K562 (cell line): ENCODE measurements around the gene DAB2. TPM values are rescaled to one million over a fixed set of nuclear protein-coding genes. Genes with fewer than 3 reads are reported as not detected.

Experiments used
- ATAC-seq: fragments of 200-7000 bp; cut with Tn5 transposase; 3 replicates; pipeline ENCODE4 v1.9.1; 2020; ENCODE audit warnings: moderate library complexity
- BruUV-seq: library from RNA; stranded (reverse); fragments of 400-500 nt; replicated peaks from 2 replicates; lab custom pipeline; 2021; lab: Mats Ljungman, UMichigan
- CTCF ChIA-PET: fragments of 300-600 bp; formaldehyde crosslinking; extraction: SDS; loops from one replicate; lab custom pipeline; 2021; ENCODE audit warnings: low intra/inter-chr PET ratio; lab: Yijun Ruan, JAX
- POLR2A ChIA-PET: fragments of 300-600, 350-650 bp; sonication (Branson Sonifier 250); formaldehyde crosslinking; extraction: SDS; loops from one replicate; lab custom pipeline; 2021; ENCODE audit warnings: antibody characterized with exemption, inconsistent platforms; lab: Yijun Ruan, JAX
- DNase-seq, 4 experiments: peaks; one replicate each; pipeline versions ENCODE4 v3.0.0 to v3.0.0-alpha.2; 2011 to 2018; ENCODE audit warnings: low spot score in 3 of 4, mixed read lengths in 3 of 4; ENCODE audit errors: extremely low read depth in 1 of 4
- FAIRE-seq: peaks from 2 replicates; lab custom pipeline; 2011; peaks lifted over from hg19 to GRCh38; lab: Jason Lieb, UNC
- H2AFZ ChIP-seq: 2 replicates; pipeline ENCODE4 v1.6.0; 2011; ENCODE audit warnings: low read depth, low read length, control low read depth, inconsistent platforms
- H3K27ac ChIP-seq: fragments of 200-600 bp; 3 replicates; pipeline ENCODE4 v1.8.0; 2011; ENCODE audit warnings: low read depth, mild to moderate bottlenecking, control low read depth, inconsistent platforms, low read length, moderate library complexity, mixed read lengths; ENCODE audit errors: extremely low read depth
- H3K27me3 ChIP-seq, 2 experiments: fragments of 300-600 bp in 1 of 2; 2 replicates in 1 of 2; 3 replicates in 1 of 2; pipeline versions ENCODE4 v1.6.0 to v1.8.0; 2011; ENCODE audit warnings: inconsistent platforms in 2 of 2, low read length in 2 of 2, mild to moderate bottlenecking in 1 of 2, mixed read lengths in 1 of 2, moderate library complexity in 1 of 2; ENCODE audit not compliant: control insufficient read depth in 2 of 2, insufficient read depth in 2 of 2
- H3K36me3 ChIP-seq: fragments of 300-600 bp; 3 replicates; pipeline ENCODE4 v1.8.0; 2011; ENCODE audit warnings: mild to moderate bottlenecking, low read length, inconsistent platforms; ENCODE audit not compliant: control insufficient read depth, insufficient read depth
- H3K4me1 ChIP-seq, 2 experiments: fragments of 200-600 bp in 1 of 2; replicated peaks in 1 of 2; 2 replicates in 1 of 2; 3 replicates in 1 of 2; pipeline versions ENCODE4 v1.5.1 to v1.8.0; 2011; ENCODE audit warnings: inconsistent platforms in 2 of 2, low read length in 2 of 2, mild to moderate bottlenecking in 1 of 2, mixed read lengths in 1 of 2, moderate library complexity in 1 of 2; ENCODE audit not compliant: control insufficient read depth in 2 of 2, insufficient read depth in 2 of 2
- H3K4me2 ChIP-seq: 2 replicates; pipeline ENCODE4 v1.6.1; 2011; ENCODE audit warnings: low read length, control low read depth, inconsistent platforms, mixed read lengths; ENCODE audit not compliant: insufficient read depth
- H3K4me3 ChIP-seq: fragments of 200-600 bp; sonication (generic), shearing (Covaris generic); 2 replicates; pipeline ENCODE4 v1.5.1; 2016; ENCODE audit warnings: control low read depth, inconsistent platforms
- H3K79me2 ChIP-seq: fragments of 200-600 bp; 3 replicates; pipeline ENCODE4 v1.8.0; 2011; ENCODE audit warnings: low read length, inconsistent platforms; ENCODE audit not compliant: control insufficient read depth, insufficient read depth
- H3K9ac ChIP-seq, 2 experiments: 2 replicates each; pipeline versions ENCODE4 v1.6.0 to v1.6.1; 2011; ENCODE audit warnings: low read depth in 2 of 2, low read length in 2 of 2, control low read depth in 1 of 2, inconsistent platforms in 1 of 2, mild to moderate bottlenecking in 1 of 2, mixed read lengths in 1 of 2; ENCODE audit not compliant: insufficient read depth in 1 of 2
- H3K9me1 ChIP-seq: one replicate; pipeline ENCODE4 v1.6.0; 2011; ENCODE audit warnings: inconsistent platforms, mild to moderate bottlenecking, low read length, moderate library complexity; ENCODE audit not compliant: control insufficient read depth, insufficient read depth
- H3K9me3 ChIP-seq: replicated peaks from 2 replicates; pipeline ENCODE4 v1.5.1; 2011; ENCODE audit warnings: low read depth, low read length, inconsistent platforms; ENCODE audit not compliant: control insufficient read depth, insufficient read depth
- H4K20me1 ChIP-seq: replicated peaks from 2 replicates; pipeline ENCODE4 v1.6.1; 2011; ENCODE audit warnings: low read length, inconsistent platforms, mixed read lengths; ENCODE audit not compliant: control insufficient read depth, insufficient read depth
- CREB5 ChIP-seq: fragments of 250-450 bp; sonication (Bioruptor Pico); IDR thresholded peaks from 2 replicates; pipeline ENCODE4 v1.5.0; 2020; ENCODE audit warnings: mild to moderate bottlenecking
- TEAD2 ChIP-seq: fragments of 450-650 bp; IDR thresholded peaks from 2 replicates; pipeline ENCODE4 v1.6.1; 2016; ENCODE audit warnings: missing genetic modification characterization, control low read depth, missing compliant biosample characterization
- THRA ChIP-seq: fragments of 450-650 bp; IDR thresholded peaks from 2 replicates; pipeline ENCODE4 v1.6.1; 2017; ENCODE audit warnings: mild to moderate bottlenecking, moderate library complexity
- WGBS: fragments of 100-300 bp; shearing (Covaris generic); methylation state at CpG from one replicate; pipeline ENCODE4 v1.1.6; 2016; ENCODE audit warnings: low coverage, mixed read lengths; ENCODE audit not compliant: insufficient coverage; ENCODE audit errors: missing lambda C conversion rate; 5-methylcytosine and 5-hydroxymethylcytosine counted together
- in situ Hi-C: fragments of 300-500 bp; cut with MboI; formaldehyde crosslinking; loops from 4 replicates; pipeline ENCODE4 v1.15.0; 2018; ENCODE audit warnings: inconsistent platforms, mixed read lengths
- intact Hi-C: fragments of 100-400 bp; cut with micrococcal nuclease; formaldehyde crosslinking; loops from 2 replicates; pipeline ENCODE4 v1.14.2; 2022
- polyA plus RNA-seq, 8 experiments: library from polyadenylated mRNA; depleted of rRNA in 4 of 8; stranded (reverse) in 5 of 8; unstranded in 3 of 8; fragments of >200 nt; fragmentation: Nextera tagmentation in 2 of 8; fragmentation: Illumina TruSeq in 1 of 8; extraction: Ambion mirVana in 2 of 8; extraction: Trizol in 1 of 8; gene quantifications; 2 replicates each; pipeline versions ENCODE4 v1.2.1 to v1.2.3, GENCODE V29; 2011 to 2014; ENCODE audit warnings: inconsistent platforms in 1 of 8, missing spikeins in 1 of 8
- total RNA-seq, 7 experiments: library from RNA; depleted of rRNA in 6 of 7; stranded (reverse); fragments of >200 nt in 6 of 7; fragmentation: Illumina TruSeq in 2 of 7; extraction: Trizol in 2 of 7; gene quantifications; 2 replicates each; pipeline versions ENCODE4 v1.2.1 to v1.2.3, GENCODE V29; 2011 to 2021; ENCODE audit warnings: low replicate concordance in 1 of 7

DAB2 gene
- total and polyA plus RNA-seq, 9 of the 15 experiments (the other 6 are each of a cell fraction or from before 2014, with no cell fraction given): 6.6 to 29.9 (median 24.1) TPM

- no peak overlapping the region for H3K27ac ChIP-seq
- ATAC-seq (no peak), DNase-seq (no peak), FAIRE-seq (no peak)
- CTCF ChIA-PET: interaction anchor here (0.7 kb wide), 1 partner anchor 107 kb away, joined by 3 read pairs; no protein-coding TSS in a partner anchor
- H3K4me1 ChIP-seq: no peaks in the 10 kb centered on the region
- in situ Hi-C loops: no loop called here
- 0% methylated on average over 2 of the region's 2 CpGs for WGBS
- intact Hi-C loops: no loop called here
- no peaks in the 10 kb centered on the region for H3K27me3 ChIP-seq
- no peaks in the 10 kb centered on the region for H3K79me2 ChIP-seq
- no peaks in the 10 kb centered on the region for H4K20me1 ChIP-seq
- no peak overlapping the region for H3K4me2 ChIP-seq
- no peak overlapping the region for H3K4me3 ChIP-seq
- POLR2A ChIA-PET: interaction anchor here (1.1 to 2.2 kb wide), 4 partner anchors 12 to 19 kb away, joined by 4 to 6 read pairs (median 5); partner anchors contain the start of gene DAB2
- no peak overlapping the region for H3K9ac ChIP-seq
- no peaks in the 10 kb centered on the region for H3K9me3 ChIP-seq
- H3K9me1 ChIP-seq: no peaks in the 10 kb centered on the region
- TF ChIP-seq CREB5 (no peak), THRA (no peak), TEAD2 (tag) (no peak)
- TF ChIP-seq, all 486 proteins: peak for 0
- no TSS peak for BruUV-seq
- Histone ChIP-seq H3K36me3 (no peaks in the 10 kb centered on the region), H2AFZ (no peak overlapping the region)
Observed at GRCh38 chr5:39441838-39442237, 17.1 kb upstream of the DAB2 start.
